NCI-H146 treated with DMSO at 0.1 percent for 48 hours (cell line): ENCODE data around the gene RBBP8.
"Not testable (repeated sequence)": the region's sequence is repeated elsewhere in the genome, so short reads cannot be mapped to it uniquely, and the experiment has no call there.

Experiments
- DNase-seq: peaks from one replicate; lab custom pipeline; 2025; ENCODE audit not compliant: unreplicated experiment; lab: John Stamatoyannopoulos, UW

Gene RBBP8

GRCh38 chr18:22933206-22933965, at the start of gene RBBP8:
Gene RBBP8, plus strand, starts transcription at chr18:22933328. Its CDS starts 3,524 bp downstream, at chr18:22936852.
- peak; percentile 93 for DNase-seq

GRCh38 chr18:22883827-22884226, 49.3 kb upstream of the RBBP8 start:
- no peak for DNase-seq

GRCh38 chr18:22885694-22886093, 47.4 kb upstream of the RBBP8 start:
- not testable (repeated sequence) for DNase-seq

- no peak for DNase-seq
Observed at GRCh38 chr18:22899421-22899820, 33.7 kb upstream of the RBBP8 start.

GRCh38 chr18:22900558-22901238, 32.4 kb upstream of the RBBP8 start:
- DNase-seq = no peak

- no peak for DNase-seq
Observed at GRCh38 chr18:22902093-22902492, 31.0 kb upstream of the RBBP8 start.

- not testable (repeated sequence) for DNase-seq
Observed at GRCh38 chr18:22903248-22903647, 29.9 kb upstream of the RBBP8 start.

GRCh38 chr18:22912149-22912548, 21.0 kb upstream of the RBBP8 start:
- no peak for DNase-seq

- DNase-seq = no peak
Observed at GRCh38 chr18:22912835-22913234, 20.3 kb upstream of the RBBP8 start.

- DNase-seq = no peak
Observed at GRCh38 chr18:22913861-22914260, 19.3 kb upstream of the RBBP8 start.

- no peak for DNase-seq
Observed at GRCh38 chr18:22914633-22915032, 18.5 kb upstream of the RBBP8 start.

GRCh38 chr18:22915337-22915736, 17.8 kb upstream of the RBBP8 start:
- DNase-seq = no peak

GRCh38 chr18:22921772-22922171, 11.4 kb upstream of the RBBP8 start:
- DNase-seq = peak; percentile 30

- no peak for DNase-seq
Observed at GRCh38 chr18:22924589-22924988, 8.5 kb upstream of the RBBP8 start.

- no peak for DNase-seq
Observed at GRCh38 chr18:22926454-22926853, 6.7 kb upstream of the RBBP8 start.

- no peak for DNase-seq
Observed at GRCh38 chr18:22928339-22928738, 4.8 kb upstream of the RBBP8 start.

GRCh38 chr18:22930089-22930713, 2.9 kb upstream of the RBBP8 start:
- peak; percentile 71 for DNase-seq

- DNase-seq = no peak
Observed at GRCh38 chr18:22932885-22933205, 283 bp upstream of the RBBP8 start.

- DNase-seq = no peak
Observed at GRCh38 chr18:22933966-22934423, 867 bp downstream of the RBBP8 start.

GRCh38 chr18:22934789-22935188, 1.7 kb downstream of the RBBP8 start:
- DNase-seq = no peak

- DNase-seq = no peak
Observed at GRCh38 chr18:22935431-22935830, 2.3 kb downstream of the RBBP8 start.

GRCh38 chr18:22936515-22936914, 3.4 kb downstream of the RBBP8 start:
- DNase-seq = no peak
